RCC 7860 (cell line): Measurements from ENCODE around the gene MLEC.

ENCODE experiments used
- DNase-seq: peaks from one replicate; pipeline ENCODE4 v3.0.0-alpha.2; 2015; ENCODE audit warnings: low spot score
- FAIRE-seq: peaks from 2 replicates; lab custom pipeline; 2012; peaks lifted over from hg19 to GRCh38; lab: Jason Lieb, UNC

The MLEC gene, protein sequence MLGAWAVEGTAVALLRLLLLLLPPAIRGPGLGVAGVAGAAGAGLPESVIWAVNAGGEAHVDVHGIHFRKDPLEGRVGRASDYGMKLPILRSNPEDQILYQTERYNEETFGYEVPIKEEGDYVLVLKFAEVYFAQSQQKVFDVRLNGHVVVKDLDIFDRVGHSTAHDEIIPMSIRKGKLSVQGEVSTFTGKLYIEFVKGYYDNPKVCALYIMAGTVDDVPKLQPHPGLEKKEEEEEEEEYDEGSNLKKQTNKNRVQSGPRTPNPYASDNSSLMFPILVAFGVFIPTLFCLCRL

DNA sequence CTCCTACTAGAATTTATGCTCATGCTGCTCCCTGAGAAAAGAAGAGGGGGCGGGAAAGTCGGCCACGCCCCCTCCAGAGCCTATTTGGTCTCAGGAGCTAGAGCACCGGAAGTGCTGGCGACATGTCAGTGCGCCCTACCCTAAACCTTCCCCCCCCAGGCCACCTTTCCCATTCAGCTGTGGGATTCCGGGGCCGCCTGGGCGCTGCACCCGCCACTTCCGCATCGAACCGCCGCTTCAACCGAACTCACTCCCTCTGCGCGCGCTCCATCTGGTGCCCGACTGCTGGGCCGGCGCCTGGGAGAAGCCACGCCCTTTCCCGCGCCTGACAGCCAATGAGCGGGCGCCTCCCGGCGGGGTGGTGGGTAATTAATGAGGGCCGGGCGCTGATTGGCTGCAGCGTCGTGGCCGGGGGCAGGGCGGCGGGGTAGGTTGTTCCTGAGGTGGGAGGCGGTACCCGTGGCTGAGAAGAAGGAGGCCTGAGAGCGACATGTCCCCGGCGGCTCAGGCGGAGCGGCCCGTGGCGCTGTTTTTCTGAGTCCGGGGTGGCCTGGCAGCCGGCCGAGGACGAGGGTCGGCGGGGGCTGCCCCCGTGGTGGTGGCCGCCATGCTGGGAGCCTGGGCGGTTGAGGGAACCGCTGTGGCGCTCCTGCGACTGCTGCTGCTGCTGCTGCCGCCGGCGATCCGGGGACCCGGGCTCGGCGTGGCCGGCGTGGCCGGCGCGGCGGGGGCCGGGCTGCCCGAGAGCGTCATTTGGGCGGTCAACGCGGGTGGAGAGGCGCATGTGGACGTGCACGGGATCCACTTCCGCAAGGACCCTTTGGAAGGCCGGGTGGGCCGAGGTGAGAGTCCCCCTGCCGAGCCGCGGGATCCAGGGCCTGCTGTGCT lies at the start of gene MLEC:
Gene MLEC, plus strand, starts transcription at position 460 of the 888 bp plus-strand sequence. Its CDS starts 148 bp downstream, at position 608.
- DNase-seq, result peak; percentile 93
- peak; percentile 73 for FAIRE-seq

DNA sequence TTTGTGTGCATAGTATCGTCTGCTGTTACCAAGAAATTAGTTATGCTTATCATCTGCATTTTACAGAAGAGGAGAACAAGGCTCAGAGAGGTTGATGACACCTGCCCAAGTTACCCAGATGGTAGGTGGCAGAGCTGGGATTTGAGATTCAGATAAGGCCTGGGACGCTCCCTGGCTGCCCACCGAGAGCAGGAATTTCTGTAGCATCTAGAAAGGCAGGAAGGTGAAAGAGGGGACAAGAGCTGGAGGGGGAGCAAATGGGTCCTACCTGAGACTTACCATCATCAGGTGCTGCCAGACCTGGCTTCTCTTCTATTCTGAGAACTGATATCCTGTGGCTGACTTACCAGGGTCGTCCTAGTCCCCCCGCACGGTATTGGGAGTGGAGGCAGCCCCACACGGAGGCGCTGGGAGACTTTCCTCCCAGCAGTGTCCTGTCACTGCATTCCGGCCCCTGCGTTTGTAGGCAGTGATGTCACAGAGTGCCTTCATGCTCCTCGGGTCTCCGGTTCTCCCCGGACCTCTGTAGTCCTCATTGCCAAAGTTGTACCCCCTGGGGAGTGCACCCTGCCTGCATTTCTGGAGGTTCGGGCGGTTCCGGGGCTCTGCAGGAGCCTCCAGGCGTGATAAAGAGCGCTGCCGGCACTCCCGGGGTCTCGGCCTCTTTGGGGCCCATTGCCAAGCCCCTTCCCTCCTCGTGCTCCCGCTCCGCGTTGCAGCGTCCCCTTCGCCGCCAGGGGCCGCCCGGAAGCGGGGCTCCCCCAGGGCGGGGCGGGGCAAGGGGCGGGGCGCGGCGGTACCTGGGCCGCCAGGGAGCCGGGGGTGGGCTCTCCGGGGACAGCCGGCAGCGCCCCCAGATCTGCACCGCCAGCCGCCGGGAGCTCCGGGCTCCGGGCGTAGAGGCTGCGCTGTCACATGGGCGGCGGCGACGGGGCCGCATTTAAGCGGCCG lies 46.9 kb upstream of the MLEC start, which contains the start of gene CABP1:
Gene CABP1, plus strand, starts transcription at position 856 of the 951 bp plus-strand sequence. Its CDS starts 60 bp downstream, at position 916.
- FAIRE-seq (no peak), DNase-seq (no peak)

DNA sequence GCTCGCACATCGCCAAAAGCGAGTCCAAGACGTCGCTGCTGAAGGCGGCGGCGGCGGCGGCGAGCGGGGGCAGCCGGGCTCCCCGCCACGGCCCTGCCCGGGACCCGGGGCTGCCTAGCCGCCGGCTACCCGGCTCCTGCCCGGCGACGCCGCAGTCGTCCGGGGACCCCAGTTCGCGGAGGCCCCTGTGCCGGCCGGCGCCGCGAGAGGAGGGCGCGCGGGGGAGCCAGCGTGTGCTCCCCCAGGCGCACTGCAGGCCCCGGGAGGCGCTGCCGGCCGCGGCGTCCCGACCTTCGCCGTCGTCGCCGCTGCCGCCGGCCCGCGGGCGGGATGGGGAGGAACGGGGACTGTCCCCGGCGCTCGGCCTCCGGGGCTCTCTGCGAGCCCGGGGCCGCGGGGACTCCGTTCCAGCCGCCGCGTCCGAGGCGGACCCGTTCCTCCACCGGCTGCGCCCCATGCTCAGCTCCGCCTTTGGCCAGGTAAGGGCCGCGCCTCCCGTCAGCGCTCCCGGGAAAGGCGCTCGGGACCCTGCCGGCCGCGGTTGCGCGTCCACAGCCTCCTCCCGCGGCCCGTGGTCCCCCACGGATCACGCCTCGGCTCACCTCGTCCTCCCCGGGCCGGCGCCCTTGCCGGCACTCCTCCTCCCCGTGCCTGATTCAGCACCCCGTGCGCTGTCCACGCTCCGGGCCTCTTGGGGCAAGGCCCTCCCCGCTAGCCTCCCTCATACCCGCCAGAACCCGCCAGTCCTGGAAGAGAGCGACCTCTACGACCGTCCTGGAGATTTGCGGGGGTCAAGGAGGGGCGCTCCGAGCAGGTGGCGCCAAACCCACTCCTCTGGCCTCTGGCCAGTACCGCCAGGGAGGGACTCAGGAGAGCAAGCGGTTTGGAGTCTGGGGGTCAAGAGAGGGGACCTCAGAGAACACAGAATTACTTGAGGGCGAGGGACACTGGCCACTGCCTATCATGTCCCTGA lies 45.8 kb upstream of the MLEC start:
- FAIRE-seq (no peak), DNase-seq (no peak)

DNA sequence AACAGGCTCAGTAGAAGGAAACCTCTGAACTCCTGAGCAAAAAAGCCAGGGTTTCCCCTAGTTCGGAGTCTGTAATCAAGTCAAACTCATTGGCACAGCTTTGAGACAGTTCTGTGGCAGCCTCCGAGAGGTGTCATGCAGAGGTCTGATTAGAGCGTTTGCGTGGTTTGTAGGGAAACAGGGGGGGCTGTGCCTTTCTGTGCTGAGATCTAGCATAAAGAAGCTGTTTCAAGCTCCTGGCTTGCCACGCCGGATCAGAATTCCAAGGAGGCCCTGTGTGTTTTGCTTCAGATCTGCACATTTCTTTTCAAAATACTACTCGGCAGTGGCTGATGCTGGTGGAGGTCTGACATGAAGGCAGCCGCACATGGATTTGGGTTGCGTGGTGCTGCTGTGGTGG lies 44.8 kb upstream of the MLEC start:
- FAIRE-seq (no peak), DNase-seq (no peak)

DNA sequence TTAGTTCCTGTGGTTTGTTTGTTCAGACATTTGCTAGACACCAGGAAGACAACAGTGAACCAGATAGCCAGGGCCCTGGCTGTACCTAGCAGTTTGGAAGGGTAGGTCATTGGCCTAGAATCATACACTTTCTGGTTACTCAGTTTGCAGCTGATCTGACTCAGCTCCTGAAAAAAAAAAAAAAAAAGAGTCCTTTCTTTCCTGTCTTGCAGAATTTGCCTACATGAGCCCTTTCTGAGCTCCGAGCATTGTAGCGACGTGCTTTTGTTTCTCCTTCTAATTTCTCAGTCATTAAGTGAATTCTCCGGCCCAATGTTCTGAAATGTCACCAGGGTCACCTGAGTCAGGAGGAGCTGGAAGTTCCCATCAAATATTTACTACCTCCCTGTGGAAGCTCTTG lies 44.1 kb upstream of the MLEC start:
- FAIRE-seq (no peak), DNase-seq (no peak)

DNA sequence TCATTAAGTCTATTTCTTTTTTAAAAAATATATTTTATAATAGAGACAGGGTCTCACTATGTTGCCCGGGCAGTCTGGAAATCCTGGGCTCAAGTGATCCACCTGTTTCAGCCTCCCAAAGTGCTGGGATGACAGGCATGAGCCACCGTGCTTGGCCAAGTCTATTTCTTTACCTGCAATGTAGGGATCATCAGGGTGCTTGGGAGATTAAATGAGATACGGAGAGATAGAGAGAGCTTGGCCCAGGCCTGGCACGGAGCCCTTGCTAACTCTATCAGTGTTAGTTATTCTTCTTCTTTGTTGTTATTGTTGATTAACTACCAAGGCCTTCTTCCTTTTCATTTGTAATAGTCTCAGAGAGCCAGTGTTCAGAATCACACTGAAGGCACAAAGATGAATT lies 43.4 kb upstream of the MLEC start:
- no peak for FAIRE-seq

DNA sequence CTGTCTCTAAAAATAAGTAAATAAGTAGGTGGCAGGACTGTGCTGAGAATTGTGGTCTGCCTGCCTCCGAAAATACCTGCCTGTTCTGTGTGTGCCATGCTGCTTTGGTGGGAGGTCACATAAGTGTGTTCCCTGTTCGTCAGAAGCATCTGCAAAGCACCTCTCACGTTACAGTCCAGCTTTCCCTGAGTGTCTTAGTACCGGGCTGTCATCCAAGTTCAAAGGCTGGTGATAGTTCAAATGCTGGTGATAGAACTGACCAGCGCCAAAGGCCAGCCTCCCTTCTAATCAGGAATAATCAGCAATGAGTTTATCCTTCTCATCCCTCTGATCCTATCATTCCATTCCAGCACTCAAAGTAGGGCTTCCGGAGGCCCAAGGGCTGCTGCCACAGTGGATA lies 40.9 kb upstream of the MLEC start:
- FAIRE-seq, result no peak

More for the DNA sequence above, 43.4 kb upstream of the MLEC start:
- DNase-seq, result no peak

DNA sequence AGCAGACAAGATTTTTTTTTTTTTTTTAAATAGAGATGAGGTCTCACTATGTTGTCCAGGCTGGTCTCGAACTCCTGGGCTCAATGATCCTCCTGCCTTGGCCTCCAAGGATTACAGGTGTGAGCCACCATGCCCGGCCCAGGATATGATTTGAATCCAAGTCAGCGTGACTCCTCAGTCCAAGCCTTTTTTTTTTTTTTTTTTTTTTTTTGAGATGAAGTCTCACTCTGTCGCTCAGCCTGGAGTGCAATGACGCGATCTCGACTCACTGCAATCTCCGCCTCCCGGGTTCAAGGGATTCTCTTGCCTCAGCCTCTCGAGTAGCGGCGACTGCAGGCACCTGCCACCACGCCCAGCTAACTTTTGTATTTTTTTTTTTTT lies 39.6 kb upstream of the MLEC start:
- FAIRE-seq, result no peak
- no peak for DNase-seq

More for the DNA sequence above, 40.9 kb upstream of the MLEC start:
- DNase-seq, result no peak

DNA sequence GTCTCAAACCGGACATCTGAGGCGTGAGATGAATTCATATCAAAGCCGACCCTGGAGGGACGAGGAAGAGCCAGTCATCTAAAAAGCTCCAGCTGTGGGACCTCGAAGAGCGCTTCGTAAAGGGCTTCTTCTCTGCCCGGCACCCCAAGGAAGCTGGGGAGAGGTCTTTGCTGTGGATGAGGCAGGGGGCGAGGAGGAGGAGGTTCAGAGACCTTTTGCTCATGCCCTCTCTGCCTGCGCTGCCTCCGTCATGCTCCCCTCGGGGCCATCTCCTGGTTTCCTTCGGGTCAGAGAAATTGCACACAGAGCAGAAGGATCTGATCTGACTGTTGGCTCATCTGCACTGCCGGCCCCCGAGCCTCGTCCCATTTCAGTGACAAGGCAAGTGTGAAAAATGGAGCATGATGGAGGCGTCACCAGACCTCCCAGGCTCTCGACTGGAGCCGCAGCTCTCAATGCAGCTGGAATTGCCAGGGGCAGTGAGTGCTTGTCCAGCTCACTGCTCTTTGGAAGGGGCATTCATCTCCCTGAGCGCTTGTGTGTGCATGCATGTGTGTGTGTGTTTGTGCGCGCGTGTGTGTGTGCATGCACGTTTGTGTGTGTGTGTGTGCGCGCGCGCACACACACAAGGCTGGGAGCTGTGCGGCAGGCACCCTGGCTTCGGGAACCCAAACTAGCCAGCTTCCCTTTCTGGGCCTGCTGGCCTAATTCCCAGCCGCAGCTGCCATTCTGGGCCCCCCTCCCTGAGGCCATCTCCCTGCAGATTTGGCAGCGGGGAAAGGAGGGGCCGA lies 37.3 kb upstream of the MLEC start:
- no peak for FAIRE-seq
- DNase-seq, result no peak

DNA sequence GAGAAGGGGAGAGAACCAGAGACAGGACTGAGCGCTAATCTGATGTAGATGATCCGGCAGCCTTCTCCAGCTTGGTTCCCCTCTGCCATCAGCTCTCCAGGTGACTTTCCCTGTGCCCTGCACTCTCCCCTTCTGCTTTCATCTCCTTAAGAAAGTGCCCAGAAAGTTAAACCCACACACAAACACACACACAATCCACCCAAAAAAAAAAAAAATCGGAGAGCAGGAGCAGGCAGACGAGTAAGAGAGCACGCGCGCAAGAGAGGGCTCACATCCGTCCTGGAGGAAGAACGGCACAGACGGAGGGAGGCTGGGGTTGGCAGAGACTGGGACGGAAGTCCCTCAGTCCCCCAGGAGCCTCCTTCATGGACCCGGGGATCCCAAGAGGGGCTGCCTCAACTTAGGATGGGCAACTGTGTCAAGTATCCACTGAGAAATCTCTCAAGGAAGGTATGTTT lies 36.7 kb upstream of the MLEC start:
- FAIRE-seq, result no peak
- no peak for DNase-seq

DNA sequence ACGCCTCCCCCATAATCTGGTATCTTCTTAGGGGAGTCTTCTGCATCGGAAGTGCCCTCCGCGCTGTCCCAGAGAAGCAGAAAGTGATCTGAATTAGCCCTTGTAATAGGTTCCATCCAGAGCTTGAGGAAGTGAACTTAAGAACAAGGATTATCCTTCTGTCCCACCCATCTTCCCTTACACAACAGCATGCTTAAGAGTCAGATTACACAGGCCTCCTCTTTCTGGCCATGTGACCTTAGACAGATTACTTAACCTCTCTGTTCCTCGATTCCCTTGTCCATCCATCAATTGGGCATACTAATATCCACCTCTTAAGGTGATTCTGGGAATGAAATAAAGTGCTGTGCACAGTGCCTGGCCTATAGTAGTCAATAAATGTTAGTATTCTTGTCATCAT lies 35.1 kb upstream of the MLEC start:
- FAIRE-seq, result no peak
- DNase-seq, result no peak

DNA sequence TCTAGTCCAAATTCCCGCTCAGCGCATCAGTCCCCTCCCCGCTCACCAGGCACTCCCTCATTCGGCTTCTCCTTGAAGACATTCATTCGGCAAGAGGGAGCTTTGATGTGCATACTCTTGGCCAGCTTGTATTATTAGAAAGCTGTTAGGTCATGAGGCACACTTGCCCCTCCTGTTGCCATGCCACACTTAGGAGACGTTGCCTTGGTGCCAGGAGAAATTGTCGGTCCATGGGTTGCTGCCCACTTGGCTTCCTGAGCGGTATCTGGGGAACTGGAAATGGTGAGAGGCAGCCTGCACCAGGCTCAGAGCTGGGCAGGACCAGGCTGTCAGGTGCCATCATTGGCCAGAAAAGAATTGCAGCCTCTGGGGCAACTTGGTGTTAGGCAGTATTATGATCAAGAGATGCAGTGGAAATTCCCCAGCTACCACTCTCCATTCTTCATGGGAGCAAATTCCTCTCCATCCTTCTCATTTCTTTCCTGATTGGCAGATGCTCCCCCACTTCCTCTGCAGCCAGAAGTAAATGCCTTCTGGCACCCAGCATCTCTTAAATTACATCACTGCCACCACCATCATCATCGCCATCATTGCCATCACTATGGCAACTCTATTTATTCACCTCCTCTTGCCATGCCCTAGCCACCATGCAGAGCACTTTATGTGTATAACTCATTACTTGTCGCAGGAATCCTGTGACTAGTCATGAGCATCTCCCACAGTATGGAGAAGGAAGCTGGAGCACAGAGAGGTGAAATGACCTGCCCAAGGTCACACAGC lies 34.1 kb upstream of the MLEC start:
- FAIRE-seq, result no peak
- peak; percentile 13 for DNase-seq

DNA sequence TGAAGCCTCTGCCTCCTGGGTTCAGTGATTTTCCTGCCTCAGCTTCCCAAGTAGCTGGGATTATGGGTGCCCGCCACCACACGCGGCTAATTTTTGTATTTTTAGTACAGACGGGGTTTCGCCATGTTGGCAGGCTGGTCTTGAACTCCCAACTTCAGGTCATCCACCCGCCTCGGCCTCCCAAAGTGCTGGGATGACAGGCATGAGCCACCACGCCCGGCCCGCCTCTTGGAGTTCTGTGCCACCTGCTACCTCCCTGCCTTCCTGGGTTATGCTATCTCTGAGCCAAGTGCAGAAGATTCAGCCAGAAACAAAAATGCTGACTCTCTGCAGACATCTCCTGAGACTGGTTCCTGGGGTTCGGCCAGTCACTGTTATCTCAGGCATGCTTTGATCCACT lies 33.3 kb upstream of the MLEC start:
- no peak for FAIRE-seq

DNA sequence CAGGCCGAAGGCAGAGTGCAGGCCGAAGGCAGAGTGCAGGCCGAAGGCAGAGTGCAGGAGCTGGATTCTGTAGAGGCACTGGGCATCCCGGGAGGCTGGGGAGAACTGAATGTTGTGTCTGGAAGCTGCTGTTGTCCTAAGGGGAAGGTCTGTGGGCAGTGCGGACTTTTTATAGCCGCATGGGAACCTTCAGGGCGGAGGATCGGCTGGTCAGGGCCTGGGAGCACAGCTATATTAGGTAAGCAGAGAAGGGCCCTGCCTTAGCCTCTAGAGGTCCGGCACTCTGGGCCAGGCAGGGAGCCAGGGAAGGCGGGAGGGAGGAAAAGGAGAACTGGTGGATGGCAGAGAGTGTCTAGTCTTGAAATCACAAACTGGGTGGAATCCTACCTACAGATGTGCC lies 32.3 kb upstream of the MLEC start:
- FAIRE-seq, result no peak
- DNase-seq, result no peak

More for the DNA sequence above, 33.3 kb upstream of the MLEC start:
- DNase-seq, result no peak

DNA sequence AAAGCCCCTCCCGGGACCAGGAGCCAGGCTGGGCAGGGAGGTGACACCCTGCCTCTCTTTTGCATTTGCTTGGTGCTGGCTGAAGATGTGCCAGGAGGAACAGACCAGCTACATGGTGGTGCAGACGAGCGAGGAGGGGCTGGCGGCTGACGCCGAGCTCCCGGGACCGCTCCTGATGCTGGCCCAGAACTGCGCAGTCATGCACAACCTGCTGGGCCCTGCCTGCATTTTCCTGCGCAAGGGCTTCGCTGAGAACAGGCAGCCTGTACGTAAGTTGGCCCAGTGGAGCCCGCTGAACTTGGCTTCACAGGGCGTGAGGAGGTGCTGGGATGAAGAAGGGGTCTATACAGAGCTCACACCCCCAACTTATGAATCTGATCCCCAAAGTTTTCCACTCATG lies 30.9 kb upstream of the MLEC start:
- no peak for DNase-seq

DNA sequence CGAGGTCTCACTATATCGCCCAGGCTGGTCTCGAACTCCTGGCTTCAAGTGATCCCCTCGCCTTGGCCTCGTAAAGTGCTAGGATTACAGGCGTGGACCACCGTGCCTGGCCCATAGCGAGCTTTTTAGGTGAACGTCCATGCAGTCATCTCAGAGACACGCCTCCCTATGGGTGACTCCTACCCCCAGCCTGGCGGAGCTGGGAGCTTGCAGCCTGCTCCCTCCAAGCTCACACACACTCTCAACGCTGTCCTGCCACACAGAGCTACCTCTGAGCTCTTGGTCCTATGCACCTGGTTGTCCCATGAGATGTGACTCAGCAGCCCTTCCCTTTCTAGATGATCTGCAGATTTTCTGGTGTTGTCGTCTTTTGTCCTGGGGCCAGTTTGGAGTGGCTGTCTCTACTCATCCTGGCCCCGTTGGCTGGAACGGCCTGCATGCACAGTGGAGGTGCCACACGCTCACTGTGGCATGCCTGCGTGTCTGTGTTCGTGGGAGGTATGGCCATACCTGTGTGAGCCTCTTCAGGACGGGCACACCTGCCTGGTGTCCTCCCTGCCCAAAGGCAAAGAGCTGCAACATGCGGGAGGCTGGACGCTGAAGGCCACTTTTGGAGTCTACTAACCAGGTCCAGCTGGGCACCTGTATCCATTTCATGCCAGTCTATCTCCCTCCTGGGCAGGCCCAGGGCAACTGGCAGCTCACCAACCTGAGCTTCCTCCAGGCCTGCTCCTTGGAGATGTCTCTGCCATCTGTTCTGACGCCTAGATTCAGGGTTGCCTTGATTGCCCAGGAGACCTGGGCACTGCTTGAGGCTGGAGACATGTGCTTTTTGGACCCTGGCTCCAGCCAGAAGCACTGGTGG lies 28.4 kb upstream of the MLEC start:
- no peak for FAIRE-seq

More for the DNA sequence above, 30.9 kb upstream of the MLEC start:
- FAIRE-seq, result no peak

DNA sequence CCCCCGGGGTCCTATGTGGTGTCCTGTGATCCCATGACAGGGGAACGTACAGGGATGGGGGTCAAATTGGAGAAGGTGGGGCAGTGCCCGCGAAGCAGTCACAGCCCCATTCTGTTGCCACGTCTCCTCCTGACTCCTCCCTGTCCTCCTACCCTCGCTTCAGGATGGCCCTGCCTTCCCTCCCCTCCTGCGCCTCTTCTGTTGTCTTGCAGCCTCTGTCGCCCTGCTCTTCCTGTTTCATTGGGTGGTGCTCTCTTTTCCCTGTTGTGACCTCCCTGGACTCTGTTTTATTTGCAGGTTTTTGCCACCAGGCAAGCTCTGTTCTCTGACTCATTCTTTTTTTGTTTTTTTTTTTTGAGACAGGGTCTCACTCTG lies 27.8 kb upstream of the MLEC start:
- no peak for DNase-seq

More for the DNA sequence above, 28.4 kb upstream of the MLEC start:
- DNase-seq, result no peak

More for the DNA sequence above, 27.8 kb upstream of the MLEC start:
- no peak for FAIRE-seq
